SH-SY5Y (cell line): ENCODE data around the gene SUCLA2.

Source experiments
- GATA2 ChIP-seq: IDR thresholded peaks from 2 replicates; pipeline ENCODE4 v1.6.1; 2011; ENCODE audit warnings: mild to moderate bottlenecking, low read depth, low read length
- GATA3 ChIP-seq: IDR thresholded peaks from 2 replicates; pipeline ENCODE4 v1.6.1; 2011; ENCODE audit warnings: low read depth, mild to moderate bottlenecking, low read length, moderate library complexity

GRCh38 chr13:47962237-47962636 lies 38.8 kb downstream of the SUCLA2 start:
- TF ChIP-seq GATA2 (no peak), GATA3 (no peak)
